ENCODE results near the gene GABRB3.
A peak's percentile ranks its signal among the peaks of the same experiment; 100 is the strongest.

The GABRB3 gene

GRCh38 chr15:26670116-26670515 lies 102.8 kb downstream of the GABRB3 start:
- DNase-seq: no peak

- no peak for DNase-seq
Measured at GRCh38 chr15:26667222-26667988, 105.5 kb downstream of the GABRB3 start.

- DNase-seq: no peak
Measured at GRCh38 chr15:26665957-26666791, 106.7 kb downstream of the GABRB3 start.

GRCh38 chr15:26662283-26662682 lies 110.6 kb downstream of the GABRB3 start:
- DNase-seq: no peak

GRCh38 chr15:26661748-26662147 lies 111.1 kb downstream of the GABRB3 start:
- no peak for DNase-seq

GRCh38 chr15:26661107-26661506 lies 111.8 kb downstream of the GABRB3 start:
- DNase-seq: no peak

GRCh38 chr15:26660241-26660640 lies 112.6 kb downstream of the GABRB3 start:
- no peak for DNase-seq

GRCh38 chr15:26658290-26658689 lies 114.6 kb downstream of the GABRB3 start:
- no peak for DNase-seq

- no peak for DNase-seq
Measured at GRCh38 chr15:26656080-26656479, 116.8 kb downstream of the GABRB3 start.

- no peak for DNase-seq
Measured at GRCh38 chr15:26651909-26652308, 121.0 kb downstream of the GABRB3 start.

GRCh38 chr15:26648676-26649075 lies 124.2 kb downstream of the GABRB3 start:
- DNase-seq: no peak

GRCh38 chr15:26644948-26645347 lies 127.9 kb downstream of the GABRB3 start:
- no peak for DNase-seq

- no peak for DNase-seq
Measured at GRCh38 chr15:26641144-26641543, 131.7 kb downstream of the GABRB3 start.

GRCh38 chr15:26640601-26641000 lies 132.3 kb downstream of the GABRB3 start:
- DNase-seq: no peak

GRCh38 chr15:26639966-26640365 lies 132.9 kb downstream of the GABRB3 start:
- no peak for DNase-seq

GRCh38 chr15:26635614-26636013 lies 137.3 kb downstream of the GABRB3 start:
- DNase-seq: no peak

- DNase-seq: no peak
Measured at GRCh38 chr15:26635105-26635504, 137.8 kb downstream of the GABRB3 start.

GRCh38 chr15:26634319-26634718 lies 138.5 kb downstream of the GABRB3 start:
- no peak for DNase-seq

GRCh38 chr15:26632500-26632899 lies 140.4 kb downstream of the GABRB3 start:
- no peak for DNase-seq

- DNase-seq: no peak
Measured at GRCh38 chr15:26631894-26632293, 141.0 kb downstream of the GABRB3 start.

GRCh38 chr15:26630857-26631256 lies 142.0 kb downstream of the GABRB3 start:
- no peak for DNase-seq

- DNase-seq: peak; percentile 27
Measured at GRCh38 chr15:26628879-26629529, 143.9 kb downstream of the GABRB3 start.

- DNase-seq: no peak
Measured at GRCh38 chr15:26628071-26628470, 144.8 kb downstream of the GABRB3 start.

GRCh38 chr15:26624128-26624527 lies 148.7 kb downstream of the GABRB3 start:
- DNase-seq: no peak
